Sigmoid colon (tissue), 4 donors: ENCODE results near the gene PRKN.

Source experiments
- CTCF ChIP-seq, 4 experiments: fragments of 450-650 bp in 3 of 4; fragments of 200-600 bp in 1 of 4; IDR thresholded peaks; one replicate each; pipeline ENCODE4 v1.5.1; 2016 to 2019; ENCODE audit warnings: antibody characterized with exemption in 4 of 4, mild to moderate bottlenecking in 3 of 4, moderate library complexity in 2 of 4
- EP300 ChIP-seq, 4 donors: sonication (generic); formaldehyde crosslinking; IDR thresholded peaks; one replicate each; pipeline ENCODE4 v1.6.1; 2017; ENCODE audit warnings: antibody characterized with exemption in 4 of 4
- POLR2A ChIP-seq, 2 donors: fragments of 450-650 bp; IDR thresholded peaks; one replicate each; pipeline ENCODE4 v1.6.1; 2016; ENCODE audit warnings: antibody characterized with exemption in 2 of 2, mild to moderate bottlenecking in 2 of 2, moderate library complexity in 2 of 2

DNA sequence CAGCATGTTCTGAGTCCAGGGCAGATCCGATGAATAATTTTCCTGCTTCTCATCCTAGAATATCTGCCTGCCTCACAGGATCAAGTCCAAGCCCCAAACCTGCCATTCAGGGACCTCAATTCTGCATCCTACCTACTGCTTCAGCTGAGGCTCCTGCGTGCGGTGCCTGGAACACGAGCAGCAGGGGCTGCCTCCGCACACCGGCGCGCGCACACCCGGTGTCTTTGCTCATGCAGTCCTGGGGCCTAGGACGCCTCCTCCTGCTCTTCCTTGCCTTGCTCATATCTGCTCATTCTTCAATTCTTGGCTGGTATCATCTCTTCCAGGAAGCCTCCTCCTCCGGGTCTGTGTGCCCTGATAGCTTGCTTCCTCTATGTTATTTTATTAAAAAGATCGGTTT, 1372.6 kb downstream of the PRKN start:
- TF ChIP-seq CTCF (IDR thresholded peaks at IDR 0.05) (no peak), POLR2A (IDR thresholded peaks at IDR 0.05) (no peak), EP300 (IDR thresholded peaks at IDR 0.05) (no peak)
